ENCODE measurements around the gene SLC16A4. TPM values are rescaled to one million over a fixed set of nuclear protein-coding genes. Genes with fewer than 3 reads are reported as not detected.

The SLC16A4 gene
- total and polyA plus RNA-seq, 2 of the 8 experiments (the other 6 are each of a cell fraction or from before 2014, with no cell fraction given) = 0.30 to 0.43 TPM

DNA sequence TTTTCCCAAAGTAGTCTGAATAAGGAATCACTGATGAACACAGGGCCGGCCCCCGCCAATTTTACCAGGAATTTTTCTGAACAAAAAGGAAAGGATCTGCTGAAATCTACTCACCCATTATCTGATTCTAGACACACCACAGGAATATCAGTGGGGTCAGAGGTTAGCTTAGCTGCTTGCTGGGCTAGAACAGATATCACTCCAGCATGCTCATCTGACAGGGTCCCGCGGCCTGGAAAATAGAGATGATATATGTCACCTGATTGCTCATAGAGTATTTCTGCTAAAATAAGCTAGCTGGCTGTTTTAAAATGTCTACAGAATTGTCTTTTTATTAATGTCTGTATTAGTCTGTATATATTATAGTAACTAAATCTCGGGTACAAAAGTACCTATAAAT, 13.0 kb upstream of the SLC16A4 start:
- no peak overlapping the region for H2BK120ac ChIP-seq (replicated peaks; ENCODE audit: low read depth, low read length)
- no peak overlapping the region for H3K23ac ChIP-seq (ENCODE audit: insufficient read length)
- H3K79me1 ChIP-seq (ENCODE audit: low read depth, low read length) = no peaks in the 10 kb centered on the region; the same call in 1 of the 2 replicates
- TF ChIP-seq CTBP2 (IDR thresholded peaks at IDR 0.05; ENCODE audit: borderline replicate concordance, insufficient read depth, insufficient read length, low read length) (no peak), SP4 (IDR thresholded peaks at IDR 0.05; ENCODE audit: low read length) (no peak), TCF12 (IDR thresholded peaks at IDR 0.05; ENCODE audit: low read depth, low read length) (no peak), MAFK (IDR thresholded peaks at IDR 0.05; ENCODE audit: low read depth, low read length) (no peak)
- TF ChIP-seq, protein P1, sequence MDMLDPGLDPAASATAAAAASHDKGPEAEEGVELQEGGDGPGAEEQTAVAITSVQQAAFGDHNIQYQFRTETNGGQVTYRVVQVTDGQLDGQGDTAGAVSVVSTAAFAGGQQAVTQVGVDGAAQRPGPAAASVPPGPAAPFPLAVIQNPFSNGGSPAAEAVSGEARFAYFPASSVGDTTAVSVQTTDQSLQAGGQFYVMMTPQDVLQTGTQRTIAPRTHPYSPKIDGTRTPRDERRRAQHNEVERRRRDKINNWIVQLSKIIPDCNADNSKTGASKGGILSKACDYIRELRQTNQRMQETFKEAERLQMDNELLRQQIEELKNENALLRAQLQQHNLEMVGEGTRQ (IDR thresholded peaks at IDR 0.05; ENCODE audit: low read length) = no peak
- H3K27ac ChIP-seq (ENCODE audit: low read depth, low read length) = no peak overlapping the region
- no peak overlapping the region for H3K18ac ChIP-seq (ENCODE audit: extremely low read depth, low read length)
- H3K36me3 ChIP-seq (ENCODE audit: control insufficient read depth in 2 of 4, insufficient read depth in 4 of 4, low read length in 3 of 4) = peaks cover 2 to 50% (median 29%) of the 10 kb centered on the region in 4 experiments; a peak in 7 of 8 replicates
- no peak overlapping the region for H2AFZ ChIP-seq (ENCODE audit: low read length)
- H3K27me3 ChIP-seq (replicated peaks in 1 of 4; ENCODE audit: control insufficient read depth in 3 of 4, extremely low read depth in 1 of 4, insufficient read depth in 3 of 4, low read length in 3 of 4) = 0 out of 7 replicates have a peak, but pooled peaks cover 0 to 3% (median 0%) of the 10 kb centered on the region in 4 experiments
- no peak overlapping the region for H3K4ac ChIP-seq (replicated peaks; ENCODE audit: insufficient read length, low read depth, low read length)
- no peaks in the 10 kb centered on the region; a peak in 2 of 7 replicates for H3K4me1 ChIP-seq (replicated peaks in 1 of 4; ENCODE audit: control insufficient read depth in 3 of 4, insufficient read depth in 4 of 4, low read length in 3 of 4)
- H3K9me3 ChIP-seq (ENCODE audit: insufficient read depth in 2 of 2, low read depth in 1 of 2, low read length in 1 of 2) = no peaks in the 10 kb centered on the region
- H4K8ac ChIP-seq (ENCODE audit: extremely low read depth, insufficient read depth, low read length) = no peak overlapping the region
- H3K9ac ChIP-seq (replicated peaks in 1 of 4; ENCODE audit: extremely low read depth in 1 of 4, low read depth in 3 of 4, low read length in 3 of 4) = no peak overlapping the region
- no peak overlapping the region for H2BK12ac ChIP-seq (ENCODE audit: low read depth, low read length)
- H3K4me3 ChIP-seq (ENCODE audit: extremely low read depth in 1 of 4, insufficient read depth in 2 of 4, low read depth in 3 of 4, low read length in 4 of 4) = no peak overlapping the region
- H4K91ac ChIP-seq (replicated peaks; ENCODE audit: insufficient read length, low read length) = no peak overlapping the region
- H3K14ac ChIP-seq (ENCODE audit: insufficient read length) = no peak overlapping the region
- H3K79me2 ChIP-seq (ENCODE audit: control insufficient read depth in 1 of 2, insufficient read depth in 2 of 2, low read length in 2 of 2) = peaks cover 0 to 12% of the 10 kb centered on the region in 2 experiments; a peak in 2 of 4 replicates
- H2AK5ac ChIP-seq (ENCODE audit: low read depth, low read length) = no peak overlapping the region
- H2BK20ac ChIP-seq (ENCODE audit: low read length) = no peak overlapping the region
- no peaks in the 10 kb centered on the region for H4K20me1 ChIP-seq (replicated peaks in 1 of 2; ENCODE audit: control insufficient read depth in 1 of 2, insufficient read depth in 2 of 2, low read length in 2 of 2)
- DNase-seq (ENCODE audit: low read depth in 1 of 2, low spot score in 2 of 2) = no peak
- H2BK5ac ChIP-seq (ENCODE audit: low read depth, low read length) = no peak overlapping the region
- no peak overlapping the region for H4K5ac ChIP-seq (ENCODE audit: insufficient read length, low read depth, low read length)
- peaks cover 3% of the 10 kb centered on the region; the same call in 1 of the 2 replicates for H3K23me2 ChIP-seq (ENCODE audit: low read depth, low read length)
- no peak overlapping the region for H3K4me2 ChIP-seq (ENCODE audit: insufficient read depth in 1 of 2, low read depth in 2 of 2, low read length in 2 of 2)
- H3K56ac ChIP-seq (replicated peaks; ENCODE audit: insufficient read length, low read depth, low read length) = no peak overlapping the region
- no peak overlapping the region for H2BK15ac ChIP-seq (ENCODE audit: low read length)
- no peak for FAIRE-seq
- ChIA-PET POLR2A (ENCODE audit: partially characterized antibody) (interaction anchor here (0.6 to 1.3 kb wide), 4 partner anchors 8 to 83 kb away, joined by 3 to 4 read pairs (median 3); no protein-coding TSS in a partner anchor), CTCF (ENCODE audit: partially characterized antibody) (interaction anchor here (0.6 to 22.7 kb wide), 6 partner anchors 9 to 202 kb away, joined by 3 to 828 read pairs (median 4); partner anchors contain the start of gene PROK1)
- 96% methylated on average over 5 of the region's 5 CpGs; no CpG with 5 or more reads in 1 of the 2 experiments for WGBS, 2 experiments (ENCODE audit: extremely low coverage in 1 of 2, insufficient coverage in 1 of 2, insufficient read length in 1 of 2, insufficient replicate concordance in 2 of 2, low coverage in 1 of 2, low lambda C conversion rate in 2 of 2, missing lambda C conversion rate in 1 of 2)

Data from H1 (cell line).